ENCODE results near the gene NUDT22. TPM values are rescaled to one million over a fixed set of nuclear protein-coding genes. Genes with fewer than 3 reads are reported as not detected.
A peak's percentile ranks its signal among the peaks of the same experiment; 100 is the strongest.

Gene NUDT22
- total and polyA plus RNA-seq, 10 donors: 61.8 to 109 (median 78.7) TPM

DNA sequence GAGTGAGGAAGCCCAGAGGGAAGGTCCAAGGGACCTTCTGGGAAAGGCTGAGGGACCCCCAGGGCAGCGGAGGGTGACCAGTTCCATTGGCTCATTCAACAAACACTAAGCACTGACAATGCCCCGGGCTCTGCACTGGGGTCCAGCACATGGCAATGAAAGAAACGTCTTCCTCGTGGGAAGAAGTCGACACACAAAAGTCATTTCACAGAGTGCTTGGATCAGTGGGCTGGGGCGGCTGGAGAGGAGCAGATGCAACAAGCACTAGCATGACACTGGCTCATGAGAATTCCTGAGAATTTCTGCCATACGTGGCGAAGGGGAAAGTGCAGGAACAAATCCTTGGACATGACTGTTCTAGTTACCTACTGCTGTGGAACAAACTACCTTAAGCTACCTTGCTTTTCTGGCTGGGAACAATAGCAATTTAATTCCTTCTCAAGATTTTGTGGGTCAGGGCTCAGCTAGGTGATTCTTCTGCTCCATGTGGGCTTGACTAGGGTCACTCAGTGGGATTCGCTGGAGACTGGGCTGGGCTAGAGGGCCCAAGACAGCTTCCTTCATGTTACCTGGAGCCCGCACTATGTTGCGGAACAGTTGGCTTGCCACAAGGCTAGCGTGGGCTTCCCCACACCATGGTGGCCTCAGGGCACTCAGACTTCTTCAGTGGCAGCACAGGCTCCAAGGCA lies 47.0 kb upstream of the NUDT22 start:
- H3K4me3 ChIP-seq: no peak overlapping the region
- no peak for DNase-seq
- TF ChIP-seq, protein P1, sequence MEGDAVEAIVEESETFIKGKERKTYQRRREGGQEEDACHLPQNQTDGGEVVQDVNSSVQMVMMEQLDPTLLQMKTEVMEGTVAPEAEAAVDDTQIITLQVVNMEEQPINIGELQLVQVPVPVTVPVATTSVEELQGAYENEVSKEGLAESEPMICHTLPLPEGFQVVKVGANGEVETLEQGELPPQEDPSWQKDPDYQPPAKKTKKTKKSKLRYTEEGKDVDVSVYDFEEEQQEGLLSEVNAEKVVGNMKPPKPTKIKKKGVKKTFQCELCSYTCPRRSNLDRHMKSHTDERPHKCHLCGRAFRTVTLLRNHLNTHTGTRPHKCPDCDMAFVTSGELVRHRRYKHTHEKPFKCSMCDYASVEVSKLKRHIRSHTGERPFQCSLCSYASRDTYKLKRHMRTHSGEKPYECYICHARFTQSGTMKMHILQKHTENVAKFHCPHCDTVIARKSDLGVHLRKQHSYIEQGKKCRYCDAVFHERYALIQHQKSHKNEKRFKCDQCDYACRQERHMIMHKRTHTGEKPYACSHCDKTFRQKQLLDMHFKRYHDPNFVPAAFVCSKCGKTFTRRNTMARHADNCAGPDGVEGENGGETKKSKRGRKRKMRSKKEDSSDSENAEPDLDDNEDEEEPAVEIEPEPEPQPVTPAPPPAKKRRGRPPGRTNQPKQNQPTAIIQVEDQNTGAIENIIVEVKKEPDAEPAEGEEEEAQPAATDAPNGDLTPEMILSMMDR (IDR thresholded peaks at IDR 0.05 in 8 of 11, conservative IDR thresholded peaks at IDR 0.05 in 3 of 11): no peak
- TF ChIP-seq POLR2AphosphoS5 (IDR thresholded peaks at IDR 0.05) (no peak), POLR2A (IDR thresholded peaks at IDR 0.05) (no peak)
- H3K27me3 ChIP-seq (replicated peaks in 1 of 7): no peaks in the 10 kb centered on the region
- WGBS, 5 donors: 91 to 98% (median 93%) methylated on average over 11 to 12 of the region's 12 CpGs
- peaks cover 17 to 41% (median 29%) of the 10 kb centered on the region in 6 donors for H3K4me1 ChIP-seq
- no peak overlapping the region for H3K27ac ChIP-seq
- no peaks in the 10 kb centered on the region for H3K9me3 ChIP-seq
- intact Hi-C loops (cut with DNase I; ENCODE audit: low total_unique reads): no loop called here
- no peaks in the 10 kb centered on the region for H3K36me3 ChIP-seq

DNA sequence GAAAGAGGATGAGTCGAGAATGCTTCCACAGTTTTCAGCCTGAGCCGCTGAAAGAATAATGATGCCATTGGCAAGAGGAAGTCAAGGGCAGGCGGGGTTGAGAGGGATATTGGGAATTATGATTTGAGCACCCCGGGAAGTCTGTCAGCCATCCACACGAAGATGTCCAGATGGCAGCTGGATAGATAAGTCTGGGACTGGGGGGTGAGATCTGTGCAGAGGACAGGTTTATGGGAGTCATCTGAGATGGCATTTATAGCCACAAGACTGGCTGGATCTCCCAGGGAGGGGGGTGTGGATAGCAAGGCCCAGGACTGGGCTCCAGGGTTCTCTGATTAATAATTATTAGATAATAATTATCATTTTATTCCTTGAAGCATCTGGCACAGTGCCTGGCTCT lies 45.2 kb upstream of the NUDT22 start:
- TF ChIP-seq, protein P1 (IDR thresholded peaks at IDR 0.05 in 8 of 11, conservative IDR thresholded peaks at IDR 0.05 in 3 of 11): no peak
- TF ChIP-seq POLR2AphosphoS5 (IDR thresholded peaks at IDR 0.05) (no peak), POLR2A (IDR thresholded peaks at IDR 0.05) (no peak)

DNA sequence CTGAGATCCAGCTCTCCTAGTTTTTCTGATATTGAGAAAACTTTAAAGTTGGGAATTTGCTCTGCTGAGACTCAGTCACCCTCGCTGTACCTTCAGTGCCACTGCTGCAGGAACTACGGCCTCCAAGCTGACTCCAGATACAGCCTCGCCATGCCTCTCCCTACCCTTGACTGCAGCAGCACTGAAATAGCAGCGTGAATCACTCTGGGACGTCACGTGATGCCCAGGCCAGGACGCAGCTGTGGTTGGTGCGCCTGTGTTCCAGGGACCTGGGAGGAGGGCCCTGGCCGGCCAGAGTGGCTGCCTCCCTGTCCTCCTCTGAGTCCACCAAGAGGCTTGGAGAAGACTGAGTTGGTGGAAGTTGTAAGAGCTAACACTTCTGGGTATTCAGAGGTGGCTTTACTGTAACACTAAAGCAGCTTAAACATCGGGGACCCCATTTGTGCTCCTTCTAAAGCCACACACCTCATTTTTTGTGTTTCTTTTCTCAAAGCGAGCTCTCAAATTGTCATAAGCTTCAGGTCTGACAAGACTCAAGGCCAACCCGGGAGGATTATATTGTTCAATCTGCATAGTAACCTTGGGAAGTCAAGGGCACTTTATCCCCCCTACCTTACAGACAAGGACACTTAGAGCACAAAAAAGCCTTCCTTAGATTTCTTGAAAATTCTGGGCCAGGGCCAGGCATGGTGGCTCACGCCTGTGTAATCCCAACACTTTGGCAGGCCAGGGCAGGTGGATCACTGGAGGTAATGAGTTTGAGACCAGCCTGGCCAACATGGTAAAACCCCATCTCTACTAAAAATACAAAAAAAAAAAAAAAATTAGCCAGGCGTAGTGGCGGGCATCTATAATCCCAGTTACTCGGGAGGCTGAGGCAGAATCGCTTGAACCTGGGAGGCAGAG lies 44.3 kb upstream of the NUDT22 start:
- no peaks in the 10 kb centered on the region for H3K9me3 ChIP-seq
- H3K36me3 ChIP-seq: no peaks in the 10 kb centered on the region
- peak; percentile 83 to 94 (median 90) for TF ChIP-seq POLR2AphosphoS5 (IDR thresholded peaks at IDR 0.05)
- peak in 1 of 3 donors; percentile 41 for TF ChIP-seq POLR2A (IDR thresholded peaks at IDR 0.05)
- TF ChIP-seq, protein P1 (IDR thresholded peaks at IDR 0.05 in 8 of 11, conservative IDR thresholded peaks at IDR 0.05 in 3 of 11): no peak
- intact Hi-C loops (cut with DNase I; ENCODE audit: low total_unique reads): no loop called here
- 42 to 55% (median 43%) methylated on average over 13 to 17 of the region's 17 CpGs for WGBS, 5 donors
- peak; percentile 90 for DNase-seq
- H3K27me3 ChIP-seq (replicated peaks in 1 of 7): no peaks in the 10 kb centered on the region
- peaks cover 25 to 54% (median 43%) of the 10 kb centered on the region in 6 donors for H3K4me1 ChIP-seq
- peak overlapping the region in 1 of 8 donors; percentile 25 for H3K4me3 ChIP-seq
- H3K27ac ChIP-seq: peak overlapping the region in 7 of 8 donors; percentile 10 to 77 (median 68)

More for the DNA sequence above, 45.2 kb upstream of the NUDT22 start:
- H3K4me3 ChIP-seq: no peak overlapping the region
- no peaks in the 10 kb centered on the region for H3K27me3 ChIP-seq (replicated peaks in 1 of 7)
- no peak for DNase-seq
- peak overlapping the region in 6 of 8 donors; percentile 26 to 77 (median 72) for H3K27ac ChIP-seq
- intact Hi-C loops (cut with DNase I; ENCODE audit: low total_unique reads): no loop called here
- H3K36me3 ChIP-seq: no peaks in the 10 kb centered on the region
- H3K4me1 ChIP-seq: peaks cover 25 to 54% (median 43%) of the 10 kb centered on the region in 6 donors
- no peaks in the 10 kb centered on the region for H3K9me3 ChIP-seq
- WGBS, 5 donors: 70 to 76% (median 74%) methylated on average over 5 of the region's 5 CpGs

Data from spleen (tissue), 11 donors.